NCI-H1694 treated with DMSO at 0.1 percent for 48 hours (cell line): ENCODE results near the gene VPS37D.
"Not testable (repeated sequence)": the region's sequence is repeated elsewhere in the genome, so short reads cannot be mapped to it uniquely, and the experiment has no call there.

Experiments used
- DNase-seq: peaks from one replicate; lab custom pipeline; 2025; lab: John Stamatoyannopoulos, UW

VPS37D gene

DNA sequence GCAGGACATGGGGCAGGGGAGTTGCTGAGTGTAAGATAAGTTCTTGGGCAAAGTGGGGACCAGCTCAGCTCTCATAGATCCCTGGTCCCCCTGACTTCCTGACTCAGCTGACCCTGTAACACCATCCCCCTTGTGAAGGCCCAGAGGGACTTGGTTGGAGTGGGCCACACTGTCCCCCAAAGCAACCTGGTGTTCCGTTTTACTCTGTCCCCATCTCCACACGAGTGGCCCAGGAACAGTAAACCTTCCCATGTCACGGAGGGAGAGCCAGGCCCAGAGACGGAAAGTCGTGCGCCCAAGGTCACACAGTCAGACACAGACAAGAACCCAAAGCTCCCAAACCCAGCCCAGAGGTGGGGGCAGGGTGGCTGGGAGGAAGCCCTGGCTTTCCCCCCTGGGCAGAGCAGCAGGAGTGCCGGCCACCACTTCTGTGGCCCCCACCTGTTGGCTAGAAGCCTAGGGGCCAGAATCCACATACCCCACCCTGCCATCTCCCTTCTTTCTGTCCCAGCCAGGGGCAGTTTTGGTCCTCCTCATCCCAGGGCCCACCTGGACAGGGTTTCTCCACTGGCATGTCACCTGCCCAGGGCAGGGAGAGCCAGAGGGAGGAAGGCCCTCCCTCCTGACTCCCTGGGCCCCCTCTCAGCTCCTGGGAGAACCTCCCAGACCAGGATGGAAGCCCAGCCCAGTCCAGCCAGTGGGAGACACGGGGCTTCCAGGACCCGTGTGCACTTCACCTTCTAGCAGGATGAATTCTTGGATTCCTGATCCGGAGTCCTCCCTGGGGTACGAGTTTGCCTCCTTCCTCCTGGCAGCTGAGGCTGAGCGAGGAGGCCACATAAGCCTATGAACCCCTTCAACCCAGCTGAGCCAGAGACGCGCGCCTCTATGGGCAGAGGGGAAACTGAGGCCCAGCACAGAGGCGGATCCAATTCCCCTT is 20.6 kb upstream of the VPS37D start:
- DNase-seq = no peak

DNA sequence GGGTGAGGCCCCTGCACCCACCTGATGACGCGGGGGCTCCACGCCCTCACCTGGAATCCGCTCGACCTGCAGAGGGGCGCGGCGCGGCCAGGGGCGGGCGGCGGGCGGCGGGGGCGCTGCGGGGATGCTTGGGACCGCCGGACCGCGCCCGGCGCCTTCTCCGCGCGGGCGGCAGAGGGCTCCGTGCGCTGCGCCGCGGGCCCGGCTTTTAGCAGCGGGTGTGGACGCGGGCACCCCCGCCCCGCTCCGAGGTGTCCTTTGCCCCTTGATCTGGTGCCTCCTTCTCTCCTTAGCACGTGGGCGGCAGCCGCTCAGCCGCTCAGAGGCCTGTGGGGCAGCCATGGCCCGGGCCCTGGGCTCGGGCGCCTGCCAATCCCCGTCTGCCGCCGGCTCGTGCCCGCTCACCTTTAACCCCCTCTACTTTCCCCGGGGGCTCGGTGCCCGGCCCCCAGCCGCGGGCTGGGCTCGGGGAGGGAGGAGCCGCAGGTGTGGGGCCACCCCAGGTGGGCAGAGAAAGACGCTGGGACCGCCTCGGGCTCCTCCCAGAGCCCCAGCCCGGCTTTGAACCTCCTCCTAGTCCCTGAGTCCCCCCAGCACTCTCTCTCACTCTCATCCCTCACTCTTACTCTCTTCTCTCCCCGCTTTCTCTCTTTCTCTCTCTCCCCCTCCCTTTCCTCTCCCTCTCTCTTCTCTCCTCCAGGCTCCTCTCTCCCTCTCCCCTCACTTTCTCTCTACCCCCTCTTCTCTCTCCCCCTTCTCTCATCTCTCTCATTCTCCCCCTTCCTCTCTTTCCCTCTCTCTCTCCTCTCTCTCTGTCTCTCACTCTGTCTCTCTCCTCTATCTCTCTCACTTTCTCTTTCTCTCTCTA is 19.7 kb upstream of the VPS37D start:
- no peak for DNase-seq

DNA sequence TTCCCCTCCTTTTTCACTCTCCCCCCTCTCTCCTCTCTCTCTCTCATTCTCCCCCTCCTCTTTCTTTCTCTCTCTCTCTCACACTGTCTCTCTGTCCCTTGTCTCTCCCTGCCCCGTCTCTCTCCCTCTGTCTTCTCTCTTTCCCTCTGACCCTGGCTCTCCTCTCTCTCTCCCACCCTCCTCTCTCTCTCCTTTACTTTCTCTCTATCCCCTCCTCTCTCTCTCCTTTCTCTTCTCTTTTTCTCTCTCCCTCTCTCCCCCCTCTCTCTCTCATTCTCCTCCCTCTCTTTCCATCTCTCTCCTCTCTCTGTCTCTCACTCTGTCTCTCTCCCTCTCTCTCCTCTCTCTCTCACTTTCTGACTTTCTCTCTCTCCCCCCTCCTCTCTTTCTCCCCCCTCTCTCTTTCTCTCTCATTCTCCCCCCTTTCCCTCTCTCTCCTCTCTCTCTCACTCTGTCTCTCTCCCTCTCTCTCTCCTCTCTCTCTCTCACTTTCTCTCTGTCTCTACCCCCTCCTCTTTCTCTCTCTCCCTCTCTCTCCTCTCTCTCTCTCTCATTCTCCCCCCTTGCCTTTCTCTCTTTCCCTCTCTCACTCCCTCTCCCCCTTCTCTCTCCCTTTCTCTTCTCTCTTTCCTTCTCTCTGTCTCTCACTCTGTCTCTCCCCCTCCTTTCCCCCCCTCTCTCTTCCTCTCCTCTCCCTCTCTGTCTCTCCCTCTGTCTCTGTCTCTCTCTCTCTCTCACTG is 18.9 kb upstream of the VPS37D start:
- DNase-seq = no peak

DNA sequence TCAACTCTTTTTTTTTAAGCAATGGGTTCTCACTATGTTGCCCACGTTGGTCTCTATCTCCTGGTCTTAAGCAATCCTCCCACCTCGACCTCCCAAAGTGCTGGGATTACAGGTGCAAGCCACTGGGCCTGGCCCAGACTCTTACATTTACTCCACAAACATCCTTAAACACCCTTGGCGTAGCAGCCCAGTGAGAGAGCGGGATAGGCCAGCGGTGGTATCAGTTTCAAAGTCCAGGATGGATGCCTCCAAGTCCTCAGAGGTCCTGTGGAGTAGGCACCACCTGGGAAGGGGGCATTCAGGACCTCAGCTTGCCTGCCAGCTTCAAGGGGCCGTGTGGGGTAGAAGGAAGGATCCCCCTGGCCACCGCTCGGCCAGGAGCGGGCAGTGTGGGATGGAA is 18.1 kb upstream of the VPS37D start:
- DNase-seq = no peak

DNA sequence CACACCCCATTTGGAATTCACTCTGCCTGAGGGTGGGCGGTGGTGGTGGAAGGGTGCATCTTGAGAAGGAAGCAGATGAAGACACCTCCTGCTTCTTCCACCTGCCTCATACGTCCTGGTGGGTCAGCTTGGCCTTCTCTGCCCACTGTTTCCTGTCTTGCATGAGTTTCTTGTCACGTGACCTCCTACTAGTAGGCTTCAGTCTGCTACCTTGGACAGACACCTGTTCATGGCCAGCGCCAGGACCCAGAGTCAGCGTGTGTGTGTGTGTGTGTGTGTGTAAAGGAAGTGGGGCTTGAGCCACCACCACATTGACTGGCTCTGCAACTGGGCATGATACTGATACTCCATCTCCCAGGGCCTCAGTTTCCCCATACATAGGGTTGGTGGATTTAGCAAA is 17.1 kb upstream of the VPS37D start:
- DNase-seq = no peak

DNA sequence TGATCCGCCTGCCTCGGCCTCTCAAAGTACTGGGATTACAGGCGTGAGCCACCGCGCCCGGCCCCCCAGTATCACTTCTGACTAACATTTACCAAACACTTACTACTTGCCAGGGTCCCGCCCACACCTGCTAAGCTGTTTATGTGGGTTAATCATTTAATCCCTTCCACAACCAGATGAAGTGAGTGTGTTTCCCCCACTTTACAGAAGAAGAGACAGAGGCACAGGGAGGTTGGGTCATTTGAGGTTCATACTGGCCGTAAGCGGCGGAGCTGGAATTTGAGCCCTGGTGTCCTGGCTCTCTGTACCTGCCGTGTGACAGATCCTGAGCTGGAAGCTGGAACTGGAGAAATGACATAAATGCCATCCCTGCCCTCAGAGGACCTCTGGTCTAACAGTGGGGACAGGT is 15.1 kb upstream of the VPS37D start:
- no peak for DNase-seq

DNA sequence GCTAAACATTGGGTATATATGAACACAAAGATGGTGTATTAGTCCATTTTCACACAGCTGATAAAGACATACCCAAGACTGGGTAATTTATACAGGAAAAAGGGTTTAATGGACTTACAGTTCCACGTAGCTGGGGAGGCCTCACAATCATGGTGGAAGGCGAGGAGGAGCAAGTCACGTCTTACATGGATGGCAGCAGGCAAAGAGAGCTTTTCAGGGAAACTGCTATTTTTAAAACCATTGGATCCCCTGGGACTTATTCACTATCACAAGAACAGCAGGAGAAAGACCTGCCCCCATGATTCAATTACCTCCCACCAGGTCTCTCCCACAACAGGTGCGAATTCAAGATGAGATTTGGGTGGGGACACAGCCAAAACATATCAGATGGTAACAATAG is 12.3 kb upstream of the VPS37D start:
- not testable (repeated sequence) for DNase-seq

DNA sequence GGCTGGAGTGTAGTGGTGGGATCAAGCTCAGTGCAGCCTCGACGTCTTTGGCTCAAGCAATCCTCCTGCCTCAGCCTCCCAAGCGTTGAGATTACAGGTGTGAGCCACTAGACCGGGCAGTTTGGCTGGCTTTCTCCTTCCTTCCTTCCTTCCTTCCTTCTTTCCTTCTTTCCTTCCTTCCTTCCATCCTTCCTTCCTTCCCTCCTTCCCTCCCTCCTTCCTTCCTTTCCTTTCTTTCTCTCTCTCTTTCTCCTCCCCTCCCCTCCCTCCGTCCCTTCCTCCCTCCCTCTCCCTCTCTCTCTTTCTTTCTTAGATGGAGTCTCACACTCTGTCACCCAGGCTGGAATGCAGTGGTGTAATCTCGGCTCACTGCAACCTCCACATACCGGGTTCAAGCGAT is 7.6 kb upstream of the VPS37D start:
- no peak for DNase-seq

DNA sequence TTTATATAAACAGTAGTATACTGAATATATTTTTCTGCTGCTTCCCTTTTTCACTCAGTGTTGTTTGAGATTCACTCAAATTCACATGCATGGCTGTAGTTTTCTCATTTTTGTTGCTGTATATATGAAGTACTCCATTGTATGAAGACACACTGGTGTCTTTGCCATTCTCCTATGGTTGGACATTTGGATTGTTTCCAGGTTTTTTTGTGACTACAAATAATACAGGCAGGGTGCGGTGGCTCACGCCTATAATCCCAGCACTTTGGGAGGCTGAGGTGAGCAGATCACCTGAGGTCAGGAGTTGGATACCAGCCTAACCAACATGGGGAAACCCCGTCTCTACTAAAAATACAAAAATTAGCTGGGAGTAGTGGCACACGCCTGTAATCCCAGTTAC is 7.0 kb upstream of the VPS37D start:
- not testable (repeated sequence) for DNase-seq

DNA sequence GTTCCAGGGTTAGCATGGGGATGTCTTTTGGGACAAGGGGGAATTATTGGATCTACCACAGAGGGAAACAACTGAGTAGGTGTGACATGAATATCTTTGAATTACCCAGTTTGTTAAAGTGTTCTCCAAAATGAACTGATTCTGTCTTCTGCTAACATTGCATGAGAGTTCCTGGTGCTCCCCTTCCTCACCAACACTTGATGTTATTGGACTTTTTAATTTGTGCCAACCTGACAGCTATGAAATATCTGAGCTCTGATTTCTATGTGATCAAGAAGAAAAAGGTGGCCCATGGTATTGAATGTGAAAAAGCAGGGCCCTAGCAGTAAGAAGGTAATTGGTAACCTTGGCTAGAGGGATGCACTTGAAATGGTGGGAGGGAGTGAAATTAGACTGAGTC is 4.6 kb upstream of the VPS37D start:
- DNase-seq = no peak

DNA sequence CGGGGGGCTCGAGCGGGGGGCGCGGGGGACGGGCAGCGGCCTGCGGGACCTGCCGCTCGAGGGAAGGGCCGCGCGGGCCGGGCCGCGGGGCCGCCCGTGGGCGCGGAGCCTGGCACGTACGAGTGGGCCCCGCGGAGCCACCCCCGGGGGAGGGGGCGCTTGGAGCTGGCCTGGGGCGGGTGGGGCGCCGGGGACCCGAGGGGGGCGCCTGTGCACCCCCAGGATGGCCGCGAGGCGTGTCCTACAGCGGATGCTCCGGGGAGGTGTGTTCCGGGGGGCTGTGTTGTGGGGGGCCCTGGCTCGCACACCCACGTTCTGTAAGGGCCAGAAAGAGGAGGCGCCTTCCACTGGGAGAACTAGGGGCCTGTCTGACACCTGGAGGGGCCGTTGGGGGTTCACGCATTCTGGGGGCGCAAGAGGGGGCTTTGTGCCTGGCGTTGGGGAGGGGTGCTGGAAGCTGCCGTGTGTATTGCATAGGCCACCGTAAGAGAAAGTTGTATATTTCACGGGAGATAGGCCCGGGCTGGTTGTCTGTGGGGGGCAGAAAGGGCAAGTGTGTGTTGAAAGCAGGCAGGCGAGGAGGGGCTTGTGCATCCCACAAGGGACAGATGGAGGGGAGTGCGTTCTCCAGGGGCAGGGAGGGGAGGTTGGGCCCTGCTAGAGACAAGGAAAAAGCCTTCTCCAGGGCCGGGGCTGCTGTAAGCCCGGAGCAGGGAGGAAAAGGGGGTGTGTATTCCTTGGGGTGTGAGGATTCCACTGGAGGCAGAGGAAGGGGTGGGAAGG is 663 bp downstream of the VPS37D start:
- DNase-seq = peak; percentile 75

DNA sequence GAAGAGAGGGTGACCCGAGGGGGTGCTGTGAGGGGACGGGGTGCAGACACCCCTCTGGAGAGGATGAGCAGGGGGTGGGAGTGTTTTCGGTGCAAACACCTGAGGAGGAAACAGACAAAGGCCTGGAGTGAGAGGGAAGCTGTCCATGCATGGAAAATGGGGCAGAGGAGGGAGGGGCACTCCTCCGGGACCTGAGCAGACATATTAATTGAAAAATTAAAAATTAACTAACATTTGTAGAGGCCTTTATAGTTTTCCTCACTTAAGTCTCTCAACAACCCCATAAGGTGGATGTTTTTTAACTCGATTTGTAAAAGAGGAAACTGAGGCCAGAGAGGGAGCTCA is 1.2 kb downstream of the VPS37D start:
- DNase-seq = peak; percentile 42

DNA sequence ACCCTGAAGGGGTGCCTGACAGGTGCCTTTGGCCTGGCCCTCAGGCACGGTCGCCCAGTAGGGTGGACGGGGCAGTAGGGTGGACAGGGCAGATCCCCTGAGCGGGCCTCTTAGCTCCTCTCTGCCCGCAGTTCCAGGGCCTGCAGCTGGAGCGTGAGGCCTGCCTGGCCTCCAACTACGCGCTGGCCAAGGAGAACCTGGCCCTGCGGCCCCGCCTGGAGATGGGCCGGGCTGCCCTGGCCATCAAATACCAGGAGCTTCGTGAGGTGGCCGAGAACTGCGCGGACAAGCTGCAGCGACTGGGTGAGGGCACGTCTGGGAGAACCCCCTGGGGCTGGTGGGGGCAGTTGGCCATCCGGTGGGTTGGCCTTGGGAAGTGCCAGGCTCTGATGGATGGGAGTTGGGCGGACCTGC is 1.7 kb downstream of the VPS37D start:
- no peak for DNase-seq

DNA sequence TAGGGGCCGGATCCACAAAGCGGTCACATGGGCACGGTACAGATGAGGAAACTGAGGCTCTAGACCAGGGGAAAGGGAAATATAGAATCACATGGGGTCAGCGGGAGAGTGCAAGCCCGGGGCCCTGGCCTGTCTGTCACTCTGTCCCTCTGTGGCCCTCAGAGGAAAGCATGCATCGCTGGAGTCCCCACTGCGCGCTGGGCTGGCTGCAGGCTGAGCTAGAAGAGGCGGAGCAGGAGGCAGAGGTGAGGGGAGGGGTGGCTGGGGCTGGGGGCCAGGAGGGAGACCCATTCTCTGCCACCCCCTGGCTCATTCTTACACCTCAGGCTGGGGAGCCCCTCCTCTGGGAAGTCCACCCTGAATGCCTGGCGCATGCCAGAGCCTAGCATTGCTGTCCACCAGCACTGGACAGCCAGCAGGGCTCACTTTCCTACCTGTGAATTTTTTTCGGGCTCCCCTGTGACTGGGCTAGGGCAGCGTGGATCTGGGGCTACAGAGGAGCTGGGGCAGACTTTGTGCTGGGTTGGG is 2.3 kb downstream of the VPS37D start:
- no peak for DNase-seq

DNA sequence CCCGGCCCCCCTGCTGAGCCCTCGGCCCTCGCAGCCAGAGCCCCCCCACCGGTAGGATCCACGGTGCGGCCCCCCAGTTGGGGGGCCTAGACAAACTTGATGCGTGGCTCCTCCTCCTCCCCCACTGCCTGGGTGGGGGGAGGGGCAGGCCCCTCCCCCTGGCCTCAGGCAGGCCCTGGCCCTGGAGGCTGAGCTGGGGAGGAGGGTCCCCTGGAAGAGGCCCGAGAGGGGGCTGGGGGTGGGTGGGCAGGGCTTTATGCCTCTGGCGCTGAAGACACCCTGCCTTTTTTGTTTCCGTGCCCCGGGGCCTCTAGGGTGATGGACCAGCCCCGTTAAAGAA is 3.7 kb downstream of the VPS37D start:
- DNase-seq = no peak

DNA sequence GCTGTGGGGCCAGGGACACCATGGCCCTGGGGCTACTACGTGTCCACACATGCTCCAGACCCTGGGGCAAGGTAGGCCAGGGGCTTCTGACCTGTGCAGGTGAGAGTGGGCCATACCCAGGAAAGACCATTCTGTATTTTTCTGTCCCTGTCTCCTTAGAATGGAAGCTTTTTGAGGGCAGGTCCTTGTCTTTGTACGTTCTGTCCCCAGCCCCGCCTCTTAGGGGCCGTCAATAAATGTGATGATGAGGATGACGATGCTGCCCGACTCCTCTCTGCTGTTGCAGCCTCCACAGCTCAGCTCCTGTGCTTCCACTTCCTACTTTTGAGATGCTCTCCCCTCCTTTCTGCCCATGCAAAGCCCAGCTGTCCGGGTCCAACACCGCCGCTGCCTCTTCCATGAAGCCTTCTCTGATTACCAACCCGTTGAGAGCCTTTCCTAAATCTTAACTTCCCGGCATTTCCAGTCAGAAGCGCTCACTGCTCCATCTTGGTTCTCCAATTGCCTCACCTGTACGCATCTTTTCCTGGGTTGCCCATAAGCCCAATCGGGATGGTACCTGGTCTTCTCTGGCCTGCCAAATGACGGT is 4.3 kb downstream of the VPS37D start:
- DNase-seq = no peak

DNA sequence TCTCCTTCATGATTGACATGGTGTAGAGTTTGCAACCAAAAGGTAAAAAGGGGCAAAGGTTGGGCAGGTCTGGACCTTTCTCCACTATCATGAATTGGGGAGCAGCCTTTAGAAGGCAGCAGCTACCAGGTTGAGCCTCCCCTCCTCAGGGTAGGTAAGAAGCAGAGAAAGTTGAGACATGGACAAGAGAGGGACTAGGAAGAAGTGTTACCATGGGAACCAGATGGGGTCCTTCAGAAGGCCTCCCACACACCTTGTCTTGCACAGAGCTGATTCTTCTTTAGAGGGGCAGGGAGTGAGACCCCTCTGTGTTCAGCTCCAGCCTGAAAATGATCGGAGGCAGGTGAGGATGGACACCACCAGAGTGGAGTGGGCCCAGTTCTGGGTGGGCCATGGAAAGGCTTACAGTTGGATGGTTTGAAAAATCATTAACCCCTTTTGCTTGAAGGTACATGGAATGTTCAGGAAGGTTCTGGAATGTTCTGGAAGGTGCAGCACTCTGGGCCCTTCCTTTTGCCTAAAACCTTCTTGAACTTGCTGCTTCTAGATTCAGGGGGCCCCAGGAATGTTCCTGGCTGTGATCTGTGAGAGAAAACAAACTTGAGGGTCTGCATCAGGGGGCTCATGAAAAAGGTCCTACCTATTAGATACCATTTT is 7.0 kb downstream of the VPS37D start:
- no peak for DNase-seq

DNA sequence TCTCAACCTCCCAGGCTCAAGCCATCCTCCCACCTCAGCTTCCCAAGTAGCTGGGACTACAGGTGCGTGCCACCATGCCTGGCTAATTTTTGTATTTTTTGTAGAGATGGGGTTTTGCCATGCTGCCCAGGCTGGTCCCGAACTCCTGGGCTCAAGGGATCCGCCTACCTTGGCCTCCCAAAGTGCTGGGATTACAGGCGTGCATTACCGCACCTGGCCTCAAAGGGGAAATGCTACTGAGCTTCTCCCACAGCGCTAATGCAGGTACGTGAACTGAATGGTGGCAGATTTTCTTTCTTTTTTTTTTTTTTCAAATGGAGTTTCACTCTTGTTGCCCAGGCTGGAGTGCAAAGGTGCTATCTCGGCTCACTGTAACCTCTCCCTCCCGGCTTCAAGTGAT is 8.4 kb downstream of the VPS37D start:
- not testable (repeated sequence) for DNase-seq

DNA sequence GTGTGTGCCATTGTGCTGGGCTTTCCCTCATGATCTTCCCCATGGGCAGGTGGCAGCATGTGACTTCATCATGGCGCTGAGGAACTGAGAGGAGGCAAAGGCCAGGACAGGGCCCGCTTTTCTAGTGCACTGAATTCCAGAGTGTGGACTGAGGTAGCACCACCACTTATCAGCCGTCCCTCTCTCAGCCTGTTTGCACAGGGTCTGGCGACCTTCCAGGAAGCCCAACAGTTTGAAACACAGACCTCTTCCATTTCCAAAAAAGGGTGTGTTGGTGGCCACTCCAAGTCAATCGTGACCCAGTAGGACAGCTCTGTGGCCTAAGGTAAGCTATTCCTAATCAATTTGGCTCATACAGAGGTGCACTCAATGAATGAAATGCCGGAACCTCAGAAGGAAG is 11.2 kb downstream of the VPS37D start:
- no peak for DNase-seq

DNA sequence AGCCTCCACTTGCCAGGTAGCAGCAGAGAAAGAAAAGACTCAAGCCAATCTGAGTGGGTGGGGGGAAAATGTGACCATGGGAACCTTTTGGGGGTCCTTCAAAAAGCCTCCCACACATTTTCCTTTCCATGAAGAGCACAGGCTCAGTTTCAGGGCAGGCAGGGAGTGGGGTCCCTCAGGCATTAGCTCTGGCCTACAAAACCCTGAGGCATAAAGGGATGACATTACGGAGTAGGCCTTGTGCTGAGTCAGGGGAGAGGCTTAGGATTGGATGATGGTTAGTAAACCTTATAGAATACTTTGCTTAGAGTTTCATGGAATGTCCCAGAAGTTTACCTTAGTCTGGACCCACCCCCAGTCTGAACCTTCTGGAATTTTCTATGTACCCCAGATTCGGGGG is 12.1 kb downstream of the VPS37D start:
- no peak for DNase-seq

DNA sequence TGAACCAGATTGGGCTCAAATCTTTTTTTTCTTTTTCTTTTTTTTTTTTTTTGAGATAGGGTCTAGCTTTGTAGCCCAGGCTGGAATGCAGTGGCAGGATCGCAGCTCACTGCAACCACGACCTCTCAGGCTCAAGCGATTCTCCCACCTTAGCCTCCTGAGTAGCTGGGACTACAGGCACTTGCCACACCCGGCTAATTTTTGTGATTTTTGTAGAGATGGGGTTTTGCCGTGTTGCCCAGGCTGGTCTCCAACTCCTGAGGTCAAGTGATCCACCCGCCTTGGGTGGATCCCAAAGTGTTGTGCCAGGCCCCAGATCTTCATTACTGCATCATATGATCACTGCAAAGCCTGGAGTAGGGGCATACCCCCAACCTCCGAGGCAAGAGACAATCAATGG is 12.9 kb downstream of the VPS37D start:
- DNase-seq = no peak
